ENCODE data around the gene RAB26.
"Not testable (repeated sequence)": the region's sequence is repeated elsewhere in the genome, so short reads cannot be mapped to it uniquely, and the experiment has no call there.

DNA sequence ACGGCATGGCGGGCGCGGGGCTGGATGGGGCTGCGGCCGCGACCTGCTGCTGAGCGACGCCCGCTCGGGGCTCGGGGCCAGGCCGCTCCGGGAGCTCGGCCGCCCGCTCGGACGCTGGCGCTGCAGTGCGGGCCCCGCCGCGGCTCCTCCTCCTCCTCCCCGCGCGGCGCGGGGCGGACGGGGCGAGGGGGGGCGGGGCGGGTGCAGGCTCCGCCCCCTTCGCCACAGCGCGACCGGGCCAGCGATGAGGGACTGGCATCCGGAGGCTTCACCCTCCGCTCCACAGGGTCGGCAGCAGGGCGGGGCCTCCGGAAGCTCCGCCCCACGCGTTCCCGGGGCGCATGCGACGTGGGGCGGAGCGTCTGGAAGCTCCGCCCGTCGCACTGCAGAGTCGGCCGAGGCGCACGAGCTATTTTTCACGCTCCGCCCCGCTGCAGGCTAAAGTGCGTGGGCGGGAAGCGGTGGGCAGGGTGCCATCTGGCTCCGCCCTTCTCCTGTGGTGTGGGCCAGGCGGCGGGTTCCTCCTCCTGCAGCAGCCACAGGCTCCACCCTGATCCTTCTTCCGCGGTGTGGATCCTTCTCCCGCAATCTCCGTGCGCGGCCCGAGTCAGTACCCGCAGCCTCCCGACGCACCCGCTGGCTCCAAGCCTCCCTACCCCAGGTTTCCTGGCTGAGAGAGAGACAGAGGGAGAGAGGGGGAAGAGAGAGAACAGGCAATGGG, 12.5 kb upstream of the RAB26 start, which contains the start of gene PKD1:
- peak; percentile 51; the same call in 1 of the 2 replicates for TF ChIP-seq POLR2AphosphoS5 (IDR thresholded peaks at IDR 0.05; ENCODE audit: low read depth)
- TF ChIP-seq, protein P1, sequence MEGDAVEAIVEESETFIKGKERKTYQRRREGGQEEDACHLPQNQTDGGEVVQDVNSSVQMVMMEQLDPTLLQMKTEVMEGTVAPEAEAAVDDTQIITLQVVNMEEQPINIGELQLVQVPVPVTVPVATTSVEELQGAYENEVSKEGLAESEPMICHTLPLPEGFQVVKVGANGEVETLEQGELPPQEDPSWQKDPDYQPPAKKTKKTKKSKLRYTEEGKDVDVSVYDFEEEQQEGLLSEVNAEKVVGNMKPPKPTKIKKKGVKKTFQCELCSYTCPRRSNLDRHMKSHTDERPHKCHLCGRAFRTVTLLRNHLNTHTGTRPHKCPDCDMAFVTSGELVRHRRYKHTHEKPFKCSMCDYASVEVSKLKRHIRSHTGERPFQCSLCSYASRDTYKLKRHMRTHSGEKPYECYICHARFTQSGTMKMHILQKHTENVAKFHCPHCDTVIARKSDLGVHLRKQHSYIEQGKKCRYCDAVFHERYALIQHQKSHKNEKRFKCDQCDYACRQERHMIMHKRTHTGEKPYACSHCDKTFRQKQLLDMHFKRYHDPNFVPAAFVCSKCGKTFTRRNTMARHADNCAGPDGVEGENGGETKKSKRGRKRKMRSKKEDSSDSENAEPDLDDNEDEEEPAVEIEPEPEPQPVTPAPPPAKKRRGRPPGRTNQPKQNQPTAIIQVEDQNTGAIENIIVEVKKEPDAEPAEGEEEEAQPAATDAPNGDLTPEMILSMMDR (conservative IDR thresholded peaks at IDR 0.05; ENCODE audit: low read depth in 2 of 2) = not testable (repeated sequence)
- TF ChIP-seq, protein P2, sequence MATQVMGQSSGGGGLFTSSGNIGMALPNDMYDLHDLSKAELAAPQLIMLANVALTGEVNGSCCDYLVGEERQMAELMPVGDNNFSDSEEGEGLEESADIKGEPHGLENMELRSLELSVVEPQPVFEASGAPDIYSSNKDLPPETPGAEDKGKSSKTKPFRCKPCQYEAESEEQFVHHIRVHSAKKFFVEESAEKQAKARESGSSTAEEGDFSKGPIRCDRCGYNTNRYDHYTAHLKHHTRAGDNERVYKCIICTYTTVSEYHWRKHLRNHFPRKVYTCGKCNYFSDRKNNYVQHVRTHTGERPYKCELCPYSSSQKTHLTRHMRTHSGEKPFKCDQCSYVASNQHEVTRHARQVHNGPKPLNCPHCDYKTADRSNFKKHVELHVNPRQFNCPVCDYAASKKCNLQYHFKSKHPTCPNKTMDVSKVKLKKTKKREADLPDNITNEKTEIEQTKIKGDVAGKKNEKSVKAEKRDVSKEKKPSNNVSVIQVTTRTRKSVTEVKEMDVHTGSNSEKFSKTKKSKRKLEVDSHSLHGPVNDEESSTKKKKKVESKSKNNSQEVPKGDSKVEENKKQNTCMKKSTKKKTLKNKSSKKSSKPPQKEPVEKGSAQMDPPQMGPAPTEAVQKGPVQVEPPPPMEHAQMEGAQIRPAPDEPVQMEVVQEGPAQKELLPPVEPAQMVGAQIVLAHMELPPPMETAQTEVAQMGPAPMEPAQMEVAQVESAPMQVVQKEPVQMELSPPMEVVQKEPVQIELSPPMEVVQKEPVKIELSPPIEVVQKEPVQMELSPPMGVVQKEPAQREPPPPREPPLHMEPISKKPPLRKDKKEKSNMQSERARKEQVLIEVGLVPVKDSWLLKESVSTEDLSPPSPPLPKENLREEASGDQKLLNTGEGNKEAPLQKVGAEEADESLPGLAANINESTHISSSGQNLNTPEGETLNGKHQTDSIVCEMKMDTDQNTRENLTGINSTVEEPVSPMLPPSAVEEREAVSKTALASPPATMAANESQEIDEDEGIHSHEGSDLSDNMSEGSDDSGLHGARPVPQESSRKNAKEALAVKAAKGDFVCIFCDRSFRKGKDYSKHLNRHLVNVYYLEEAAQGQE (IDR thresholded peaks at IDR 0.05; ENCODE audit: unreplicated experiment) = not testable (repeated sequence)
- not testable (repeated sequence) for TF ChIP-seq ZNF114 (CRISPR knock-in tag; IDR thresholded peaks at IDR 0.05); EZH2 (IDR thresholded peaks at IDR 0.05; ENCODE audit: low read depth, unreplicated experiment)

Data from GM23338 (cell line).